ENCODE measurements around the gene VPS13D.

- no peak for TF ChIP-seq EZH2 (IDR thresholded peaks at IDR 0.05)
- no peak for TF ChIP-seq CTCF (IDR thresholded peaks at IDR 0.05 in 2 of 3, conservative IDR thresholded peaks at IDR 0.05 in 1 of 3; ENCODE audit: borderline replicate concordance in 1 of 3, insufficient read depth in 1 of 3, low read depth in 2 of 3, low read length in 2 of 3)
- TF ChIP-seq ZNF274 (IDR thresholded peaks at IDR 0.05; ENCODE audit: low read depth, low read length), result no peak
- TF ChIP-seq SIN3A (IDR thresholded peaks at IDR 0.05; ENCODE audit: low read depth), result no peak
- TF ChIP-seq POLR2A (IDR thresholded peaks at IDR 0.05; ENCODE audit: borderline replicate concordance, extremely low read depth, insufficient read depth, insufficient read length), result no peak
- no peak for TF ChIP-seq SP1 (IDR thresholded peaks at IDR 0.05; ENCODE audit: low read depth)
- TF ChIP-seq JUND (IDR thresholded peaks at IDR 0.05), result no peak
- TF ChIP-seq POLR2AphosphoS5 (IDR thresholded peaks at IDR 0.05; ENCODE audit: low read depth, low read length), result no peak
- TF ChIP-seq CEBPB (IDR thresholded peaks at IDR 0.05; ENCODE audit: low read depth), result no peak
- TF ChIP-seq ELF1 (IDR thresholded peaks at IDR 0.05; ENCODE audit: borderline replicate concordance, low read depth), result no peak
These were observed 106.6 kb downstream of the VPS13D start for GRCh38 chr1:12336413-12336812.

Measured in HCT116 (cell line).